Upper lobe of left lung (tissue), 6 donors: ENCODE measurements around the gene CDK5RAP2. TPM values are rescaled to one million over a fixed set of nuclear protein-coding genes. Genes with fewer than 3 reads are reported as not detected.
A peak's percentile ranks its signal among the peaks of the same experiment; 100 is the strongest.

ENCODE experiments used
- ATAC-seq, 2 donors: fragments of 200-7000 bp; cut with Tn5 transposase; one replicate each; pipeline ENCODE4 v1.9.1; 2022; ENCODE audit warnings: mild to moderate bottlenecking in 2 of 2, moderate library complexity in 2 of 2; ENCODE audit not compliant: low FRiP score in 2 of 2
- DNase-seq, 2 donors: peaks; one replicate each; pipeline ENCODE4 v3.0.0-alpha.2; 2019 to 2020
- H3K27ac ChIP-seq, 4 donors: fragments of 200-600 bp; sonication (generic); one replicate each; pipeline ENCODE4 v1.5.1; 2016 to 2019
- H3K27me3 ChIP-seq, 4 donors: fragments of 200-600 bp; sonication (generic); one replicate each; pipeline ENCODE4 v1.5.1; 2017 to 2019
- H3K36me3 ChIP-seq, 4 donors: fragments of 200-600 bp; sonication (generic); one replicate each; pipeline ENCODE4 v1.5.1; 2016 to 2019
- H3K4me1 ChIP-seq, 4 donors: fragments of 200-600 bp; sonication (generic); one replicate each; pipeline ENCODE4 v1.5.1; 2018 to 2019
- H3K4me3 ChIP-seq, 4 donors: fragments of 200-600 bp; sonication (generic); one replicate each; pipeline ENCODE4 v1.5.1; 2017 to 2019; ENCODE audit warnings: mild to moderate bottlenecking in 2 of 4, moderate library complexity in 1 of 4
- H3K9me3 ChIP-seq, 4 donors: fragments of 200-600 bp; sonication (generic); one replicate each; pipeline ENCODE4 v1.5.1; 2018 to 2019
- EP300 ChIP-seq, 4 donors: sonication (generic); formaldehyde crosslinking; IDR thresholded peaks; one replicate each; pipeline ENCODE4 v1.5.1; 2017; ENCODE audit warnings: antibody characterized with exemption in 4 of 4, control low read depth in 2 of 4
- POLR2A ChIP-seq, 4 donors: fragments of 450-650 bp; IDR thresholded peaks; one replicate each; pipeline ENCODE4 v1.5.1; 2016 to 2017; ENCODE audit warnings: antibody characterized with exemption in 4 of 4, mild to moderate bottlenecking in 2 of 4
- POLR2AphosphoS5 ChIP-seq, 2 donors: sonication (generic); formaldehyde crosslinking; IDR thresholded peaks; one replicate each; pipeline ENCODE4 v1.5.1; 2017; ENCODE audit warnings: antibody characterized with exemption in 2 of 2
- WGBS, 2 donors: methylation state at CpG; one replicate each; pipeline ENCODE4 v1.1.5; 2017 to 2018; 5-methylcytosine and 5-hydroxymethylcytosine counted together
- total RNA-seq, 6 donors: library from RNA; depleted of rRNA in 4 of 6; stranded (reverse); fragments of >200 nt in 4 of 6; gene quantifications; one replicate each; pipeline versions ENCODE4 v1.1.0 to v1.2.1, GENCODE V29; 2016 to 2021
- TF ChIP-seq, protein P1 (sequence below), 6 experiments: fragments of 450-650 bp in 4 of 6; fragments of 200-600 bp in 2 of 6; sonication (generic) in 2 of 6; IDR thresholded peaks; one replicate each; pipeline ENCODE4 v1.5.1; 2016 to 2019; ENCODE audit warnings: antibody characterized with exemption in 6 of 6
- donor health status: DM: no; HTN: no; CAD: no; lungs with moderate emphysema.
- donor health status: DM: no; HTN: yes; CAD: no; lungs with severe emphysema.

The CDK5RAP2 gene
- total RNA-seq, 6 donors from 2014 or later: 41.7 to 137 (median 51.6) TPM

DNA sequence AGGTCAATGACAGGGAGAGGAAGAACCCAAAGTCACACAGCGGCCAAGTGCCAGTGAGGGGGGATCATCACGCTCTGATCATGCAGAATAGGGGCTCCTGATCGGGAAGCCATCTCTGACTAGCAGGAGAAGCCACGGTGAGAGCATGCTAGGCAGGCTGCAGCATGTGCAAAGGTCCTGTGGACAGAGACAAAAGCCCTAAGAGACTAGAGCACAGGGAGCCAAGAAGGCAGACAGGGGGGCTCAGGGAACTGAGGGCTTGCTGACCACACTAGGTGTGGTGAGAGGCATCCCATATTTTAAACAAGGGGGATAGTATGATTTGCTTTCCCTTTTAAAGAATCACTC is 195.1 kb downstream of the CDK5RAP2 start:
- DNase-seq (peak in 1 of 2 donors; percentile 20), ATAC-seq (no peak)
- Histone ChIP-seq H3K9me3 (peaks cover 0 to under 1% (median 0%) of the 10 kb centered on the region in 4 donors), H3K27ac (no peak overlapping the region), H3K4me1 (peaks cover 0 to 8% (median 3%) of the 10 kb centered on the region in 4 donors), H3K27me3 (no peaks in the 10 kb centered on the region), H3K36me3 (peaks cover 3 to 24% (median 15%) of the 10 kb centered on the region in 4 donors), H3K4me3 (no peak overlapping the region)
- WGBS, 2 donors: 97 to 100% methylated on average over 4 of the region's 4 CpGs
- TF ChIP-seq EP300 (IDR thresholded peaks at IDR 0.05) (no peak), POLR2A (IDR thresholded peaks at IDR 0.05) (no peak), POLR2AphosphoS5 (IDR thresholded peaks at IDR 0.05) (no peak)
- TF ChIP-seq, protein P1, sequence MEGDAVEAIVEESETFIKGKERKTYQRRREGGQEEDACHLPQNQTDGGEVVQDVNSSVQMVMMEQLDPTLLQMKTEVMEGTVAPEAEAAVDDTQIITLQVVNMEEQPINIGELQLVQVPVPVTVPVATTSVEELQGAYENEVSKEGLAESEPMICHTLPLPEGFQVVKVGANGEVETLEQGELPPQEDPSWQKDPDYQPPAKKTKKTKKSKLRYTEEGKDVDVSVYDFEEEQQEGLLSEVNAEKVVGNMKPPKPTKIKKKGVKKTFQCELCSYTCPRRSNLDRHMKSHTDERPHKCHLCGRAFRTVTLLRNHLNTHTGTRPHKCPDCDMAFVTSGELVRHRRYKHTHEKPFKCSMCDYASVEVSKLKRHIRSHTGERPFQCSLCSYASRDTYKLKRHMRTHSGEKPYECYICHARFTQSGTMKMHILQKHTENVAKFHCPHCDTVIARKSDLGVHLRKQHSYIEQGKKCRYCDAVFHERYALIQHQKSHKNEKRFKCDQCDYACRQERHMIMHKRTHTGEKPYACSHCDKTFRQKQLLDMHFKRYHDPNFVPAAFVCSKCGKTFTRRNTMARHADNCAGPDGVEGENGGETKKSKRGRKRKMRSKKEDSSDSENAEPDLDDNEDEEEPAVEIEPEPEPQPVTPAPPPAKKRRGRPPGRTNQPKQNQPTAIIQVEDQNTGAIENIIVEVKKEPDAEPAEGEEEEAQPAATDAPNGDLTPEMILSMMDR (IDR thresholded peaks at IDR 0.05): no peak

DNA sequence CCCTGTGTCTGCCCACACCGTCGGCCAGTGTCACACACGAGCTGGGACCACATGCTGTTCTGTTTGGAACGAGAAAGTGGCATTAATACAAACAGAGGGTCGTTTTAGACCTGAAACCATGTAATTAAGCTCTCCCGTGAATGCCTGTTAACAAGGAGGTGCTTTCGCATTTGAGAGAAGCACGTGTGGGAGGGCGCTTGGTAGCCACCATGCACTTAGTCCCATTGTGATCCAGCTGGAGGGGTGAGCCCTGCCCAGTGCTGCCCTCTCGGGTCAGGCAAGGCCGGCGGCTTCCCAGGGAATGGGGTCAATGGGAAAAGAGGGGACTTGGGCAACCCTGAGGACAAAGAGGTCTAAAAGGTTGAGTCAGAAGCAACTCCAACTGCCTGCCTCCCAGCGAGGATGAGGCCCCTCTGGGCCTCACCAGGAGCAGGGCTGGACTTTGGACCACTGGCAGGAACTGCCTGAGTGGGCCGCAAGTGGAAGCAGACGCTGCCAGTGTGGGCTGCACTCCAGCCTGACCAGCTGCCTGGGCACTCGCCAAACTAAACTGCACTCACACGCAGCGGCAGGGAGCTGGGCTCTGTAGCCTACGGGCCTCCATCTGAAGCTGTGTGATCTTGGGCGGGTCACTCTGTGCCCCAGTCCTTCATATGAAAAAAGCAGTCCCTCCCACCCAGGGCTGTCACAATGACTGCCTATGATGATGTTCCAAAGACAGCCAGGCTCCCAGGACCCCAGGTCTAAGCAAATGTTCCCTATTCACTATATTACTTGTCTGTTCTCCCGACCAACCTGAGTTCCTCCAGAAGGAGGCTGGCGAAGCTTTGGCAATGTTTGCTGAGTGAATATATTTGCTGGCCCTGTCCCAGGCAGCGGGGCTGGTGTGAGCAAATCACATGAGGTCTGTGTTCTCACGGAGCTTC is 195.7 kb downstream of the CDK5RAP2 start:
- no peak overlapping the region for H3K4me3 ChIP-seq
- 71 to 80% methylated on average over 16 to 22 of the region's 24 CpGs for WGBS, 2 donors
- peaks cover 0 to 7% (median 0%) of the 10 kb centered on the region in 4 donors for H3K9me3 ChIP-seq
- DNase-seq (peak in 1 of 2 donors; percentile 19), ATAC-seq (no peak)
- no peak overlapping the region for H3K27ac ChIP-seq
- TF ChIP-seq POLR2A (IDR thresholded peaks at IDR 0.05): no peak
- no peak for TF ChIP-seq EP300 (IDR thresholded peaks at IDR 0.05)
- TF ChIP-seq, protein P1 (IDR thresholded peaks at IDR 0.05): no peak
- TF ChIP-seq POLR2AphosphoS5 (IDR thresholded peaks at IDR 0.05): no peak
- peaks cover 3 to 18% (median 12%) of the 10 kb centered on the region in 4 donors for H3K36me3 ChIP-seq
- H3K27me3 ChIP-seq: no peaks in the 10 kb centered on the region
- peaks cover 0 to 8% (median 3%) of the 10 kb centered on the region in 4 donors for H3K4me1 ChIP-seq

DNA sequence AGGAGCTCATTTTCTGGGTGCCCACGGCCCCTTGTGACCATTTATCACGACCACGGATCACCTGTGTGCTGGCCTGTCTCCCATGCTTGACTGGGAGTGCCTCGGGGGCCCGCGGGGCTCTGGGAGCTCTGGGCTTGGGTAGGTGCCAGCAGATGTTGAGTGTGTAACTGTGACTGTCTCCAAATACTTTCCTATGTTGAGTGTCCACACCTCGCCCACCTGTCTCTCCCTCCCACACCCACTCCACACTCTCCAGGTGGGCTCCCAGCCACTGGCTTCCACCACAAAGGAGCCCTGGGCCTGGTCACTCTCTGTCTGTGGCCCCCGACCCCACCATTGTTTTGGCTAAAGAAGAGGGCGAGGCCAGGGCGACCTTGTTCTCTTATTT is 196.4 kb downstream of the CDK5RAP2 start:
- no peak overlapping the region for H3K27ac ChIP-seq
- no peak for TF ChIP-seq POLR2A (IDR thresholded peaks at IDR 0.05)
- TF ChIP-seq POLR2AphosphoS5 (IDR thresholded peaks at IDR 0.05): no peak
- TF ChIP-seq, protein P1 (IDR thresholded peaks at IDR 0.05): no peak
- no peak for TF ChIP-seq EP300 (IDR thresholded peaks at IDR 0.05)
- peaks cover 0 to 12% (median 7%) of the 10 kb centered on the region in 4 donors for H3K36me3 ChIP-seq
- ATAC-seq (no peak), DNase-seq (peak; percentile 19 to 65)
- WGBS, 2 donors: 69 to 85% methylated on average over 9 to 10 of the region's 10 CpGs
- H3K9me3 ChIP-seq: peaks cover 0 to 8% (median 0%) of the 10 kb centered on the region in 4 donors
- peaks cover 0 to 8% (median 3%) of the 10 kb centered on the region in 4 donors for H3K4me1 ChIP-seq
- no peak overlapping the region for H3K4me3 ChIP-seq
- no peaks in the 10 kb centered on the region for H3K27me3 ChIP-seq

DNA sequence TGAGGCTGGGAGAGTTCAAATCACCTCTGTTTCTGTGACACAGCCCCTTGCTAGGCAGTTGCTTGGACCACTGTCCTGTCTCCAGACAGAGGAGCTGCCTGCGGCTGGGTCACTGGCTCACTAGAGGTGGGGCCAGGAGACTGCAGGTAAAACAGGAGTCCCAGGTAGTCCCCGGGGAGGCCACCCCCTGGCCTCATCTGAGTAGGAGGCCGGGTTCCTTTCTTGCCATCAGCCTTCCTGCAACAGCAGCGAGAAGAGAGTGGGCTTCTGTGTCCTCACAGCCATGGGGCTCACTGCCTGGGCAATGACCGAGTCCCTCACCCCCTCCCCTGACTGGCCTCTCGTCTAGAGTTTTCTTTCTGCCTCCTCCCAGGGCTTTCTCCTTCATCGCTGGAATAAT is 197.5 kb downstream of the CDK5RAP2 start:
- peaks cover 0 to 8% (median 0%) of the 10 kb centered on the region in 4 donors for H3K9me3 ChIP-seq
- H3K36me3 ChIP-seq: no peaks in the 10 kb centered on the region
- TF ChIP-seq, protein P1 (IDR thresholded peaks at IDR 0.05): no peak
- TF ChIP-seq POLR2A (IDR thresholded peaks at IDR 0.05) (no peak), EP300 (IDR thresholded peaks at IDR 0.05) (no peak), POLR2AphosphoS5 (IDR thresholded peaks at IDR 0.05) (no peak)
- no peaks in the 10 kb centered on the region for H3K27me3 ChIP-seq
- DNase-seq (peak in 1 of 2 donors; percentile 14), ATAC-seq (no peak)
- H3K4me1 ChIP-seq: peaks cover 0 to 8% (median 3%) of the 10 kb centered on the region in 4 donors
- no peak overlapping the region for H3K4me3 ChIP-seq
- WGBS, 2 donors: 92 to 93% methylated on average over 5 to 7 of the region's 7 CpGs
- H3K27ac ChIP-seq: no peak overlapping the region
